Endothelial cell of umbilical vein (primary cell): ENCODE results near the gene ZSWIM6. TPM values are rescaled to one million over a fixed set of nuclear protein-coding genes. Genes with fewer than 3 reads are reported as not detected.

ENCODE experiments used
- BruUV-seq: library from RNA; stranded (reverse); fragments of 400-500 nt; replicated peaks from 2 replicates; lab custom pipeline; 2021; lab: Mats Ljungman, UMichigan
- CTCF ChIA-PET: fragments of 300-600, 350-600 bp; sonication (Branson Sonifier 250); formaldehyde crosslinking; loops from one replicate; lab custom pipeline; 2021; ENCODE audit warnings: antibody characterized with exemption, inconsistent platforms; lab: Charles Lee
- POLR2A ChIA-PET: fragments of 300-600, 350-600 bp; sonication (Branson Sonifier 250); formaldehyde crosslinking; loops from one replicate; lab custom pipeline; 2021; ENCODE audit warnings: antibody characterized with exemption, inconsistent platforms; lab: Charles Lee
- DNase-seq: peaks from one replicate; pipeline ENCODE4 v3.0.0-alpha.2; 2011; ENCODE audit warnings: low read depth, low spot score
- FAIRE-seq: peaks from 2 replicates; lab custom pipeline; 2011; peaks lifted over from hg19 to GRCh38; lab: Jason Lieb, UNC
- H2AFZ ChIP-seq: 2 replicates; pipeline ENCODE4 v1.6.0; 2012; ENCODE audit warnings: low read depth, low read length, control low read depth, inconsistent platforms
- H3K27ac ChIP-seq: 2 replicates; pipeline ENCODE4 v1.5.1; 2011; ENCODE audit warnings: low read depth, mild to moderate bottlenecking, control low read depth, low read length, moderate library complexity; ENCODE audit not compliant: insufficient read depth
- H3K27me3 ChIP-seq, 2 experiments: 2 replicates each; pipeline versions ENCODE4 v1.6.0 to v1.6.1; 2011; ENCODE audit warnings: low read length in 2 of 2, mixed read lengths in 1 of 2; ENCODE audit not compliant: control insufficient read depth in 2 of 2, insufficient read depth in 2 of 2
- H3K36me3 ChIP-seq, 2 experiments: 2 replicates in 1 of 2; 3 replicates in 1 of 2; pipeline ENCODE4 v1.5.1; 2011; ENCODE audit warnings: low read length in 2 of 2, mild to moderate bottlenecking in 1 of 2, moderate library complexity in 1 of 2; ENCODE audit not compliant: control insufficient read depth in 2 of 2, insufficient read depth in 2 of 2; ENCODE audit errors: extremely low read depth in 1 of 2
- H3K4me1 ChIP-seq: 3 replicates; pipeline ENCODE4 v1.5.1; 2011; ENCODE audit warnings: mild to moderate bottlenecking, low read length; ENCODE audit not compliant: control insufficient read depth, insufficient read depth; ENCODE audit errors: extremely low read depth
- H3K4me2 ChIP-seq: 2 replicates; pipeline ENCODE4 v1.6.1; 2011; ENCODE audit warnings: low read length, control low read depth, mixed read lengths; ENCODE audit not compliant: insufficient read depth
- H3K4me3 ChIP-seq, 3 experiments: fragments of 200-600 bp in 1 of 3; sonication (generic), shearing (Covaris generic) in 1 of 3; replicated peaks in 1 of 3; 2 replicates each; pipeline ENCODE4 v1.5.1; 2011 to 2016; ENCODE audit warnings: control low read depth in 3 of 3, low read length in 3 of 3, mild to moderate bottlenecking in 2 of 3, inconsistent platforms in 1 of 3, low read depth in 1 of 3, moderate library complexity in 1 of 3; ENCODE audit not compliant: insufficient read depth in 1 of 3
- H3K79me2 ChIP-seq: 2 replicates; pipeline ENCODE4 v1.6.0; 2012; ENCODE audit warnings: low read length, inconsistent platforms; ENCODE audit not compliant: control insufficient read depth, insufficient read depth
- H3K9ac ChIP-seq: replicated peaks from 2 replicates; pipeline ENCODE3; 2011; ENCODE audit warnings: low read length, control low read depth; ENCODE audit not compliant: insufficient read depth; ENCODE audit errors: extremely low read depth
- H3K9me1 ChIP-seq: replicated peaks from 3 replicates; pipeline ENCODE4 v1.6.0; 2011; ENCODE audit warnings: mild to moderate bottlenecking, low read length; ENCODE audit not compliant: control insufficient read depth, insufficient read depth; ENCODE audit errors: extremely low read depth
- H3K9me3 ChIP-seq: replicated peaks from 2 replicates; pipeline ENCODE4 v1.5.1; 2012; ENCODE audit warnings: low read length, inconsistent platforms; ENCODE audit not compliant: control insufficient read depth, insufficient read depth
- H4K20me1 ChIP-seq: replicated peaks from 2 replicates; pipeline ENCODE3; 2011; ENCODE audit warnings: mild to moderate bottlenecking, low read length; ENCODE audit not compliant: control insufficient read depth, insufficient read depth; ENCODE audit errors: extremely low read depth
- CTCF ChIP-seq, 2 donors: IDR thresholded peaks; 1 replicate in 1 of 2; 2 replicates in 1 of 2; pipeline ENCODE4 v1.5.1; 2011; ENCODE audit warnings: low read length in 2 of 2, mild to moderate bottlenecking in 2 of 2, moderate library complexity in 2 of 2, control low read depth in 1 of 2, inconsistent platforms in 1 of 2, low read depth in 1 of 2; ENCODE audit not compliant: insufficient read depth in 1 of 2; ENCODE audit errors: extremely low read depth in 1 of 2
- EZH2 ChIP-seq: IDR thresholded peaks from 2 replicates; pipeline ENCODE4 v1.6.1; 2012; ENCODE audit warnings: borderline replicate concordance, low read depth, mild to moderate bottlenecking, moderate library complexity, low read length, inconsistent platforms; ENCODE audit not compliant: severe bottlenecking
- FOS ChIP-seq: IDR thresholded peaks from 2 replicates; pipeline ENCODE4 v1.6.1; 2011; ENCODE audit warnings: mild to moderate bottlenecking, low read length, moderate library complexity, borderline replicate concordance; ENCODE audit not compliant: insufficient read depth
- GATA2 ChIP-seq: IDR thresholded peaks from 2 replicates; pipeline ENCODE4 v1.7.0; 2011; ENCODE audit warnings: low read depth, mild to moderate bottlenecking, moderate library complexity, mixed read lengths, low read length; ENCODE audit not compliant: insufficient read length, insufficient read depth
- MYC ChIP-seq: IDR thresholded peaks from one replicate; pipeline ENCODE4 v1.6.1; 2011; ENCODE audit warnings: mild to moderate bottlenecking, low read depth, low read length
- POLR2A ChIP-seq: IDR thresholded peaks from 2 replicates; pipeline ENCODE4 v1.6.1; 2012; ENCODE audit warnings: low read depth, mild to moderate bottlenecking, control low read depth, low read length
- POLR2AphosphoS5 ChIP-seq: IDR thresholded peaks from 2 replicates; pipeline ENCODE4 v1.6.1; 2012; ENCODE audit warnings: low read depth, mild to moderate bottlenecking, control low read depth, low read length, moderate library complexity; ENCODE audit not compliant: insufficient read depth
- dilution Hi-C: fragments of 300-500 bp; cut with MboI; formaldehyde crosslinking; loops from one replicate; pipeline ENCODE4 v1.15.0; 2019; ENCODE audit warnings: low sequenced_read_pairs; ENCODE audit not compliant: extremely low pct_ligation_motif_present
- intact Hi-C: fragments of 100-400 bp; cut with micrococcal nuclease; formaldehyde crosslinking; loops from one replicate; pipeline ENCODE4 v1.10.0; 2022
- polyA plus RNA-seq, 4 experiments: library from polyadenylated mRNA; depleted of rRNA in 3 of 4; stranded (reverse) in 3 of 4; unstranded in 1 of 4; fragments of >200 nt; gene quantifications; 2 replicates each; pipeline versions ENCODE4 v1.2.1 to v1.2.3, GENCODE V29; 2011 to 2012; ENCODE audit warnings: missing spikeins in 1 of 4
- total RNA-seq: library from RNA; stranded (reverse); gene quantifications from 2 replicates; pipeline ENCODE4 v1.2.3, GENCODE V29; 2021

ZSWIM6 gene
- total and polyA plus RNA-seq, 2 donors (not counting 3 experiments of a cell fraction or from before 2014, with no cell fraction given): 14.9 to 25.3 TPM

GRCh38 chr5:61505281-61505680, 173.2 kb downstream of the ZSWIM6 start:
- H3K4me2 ChIP-seq: no peak overlapping the region
- peaks cover 3% of the 10 kb centered on the region for H4K20me1 ChIP-seq
- H3K27ac ChIP-seq: no peak overlapping the region
- H3K27me3 ChIP-seq: no peaks in the 10 kb centered on the region
- no peak overlapping the region for H3K9ac ChIP-seq
- no peaks in the 10 kb centered on the region for H3K36me3 ChIP-seq
- no peak overlapping the region for H2AFZ ChIP-seq
- CTCF ChIA-PET: no interaction called here
- BruUV-seq: no TSS peak
- H3K79me2 ChIP-seq: peaks cover 48% of the 10 kb centered on the region
- POLR2A ChIA-PET: no interaction called here
- no peaks in the 10 kb centered on the region for H3K9me3 ChIP-seq
- DNase-seq (no peak), FAIRE-seq (no peak)
- dilution Hi-C loops: no loop called here
- intact Hi-C loops: no loop called here
- no peaks in the 10 kb centered on the region for H3K9me1 ChIP-seq
- H3K4me3 ChIP-seq: no peak overlapping the region
- TF ChIP-seq CTCF (IDR thresholded peaks at IDR 0.05; ENCODE audit: extremely low read depth in 1 of 2, insufficient read depth in 1 of 2, low read depth in 1 of 2, low read length in 2 of 2): no peak
- TF ChIP-seq MYC: no peak
- TF ChIP-seq POLR2AphosphoS5: no peak
- no peak for TF ChIP-seq GATA2
- TF ChIP-seq POLR2A: no peak
- no peak for TF ChIP-seq EZH2
- no peak for TF ChIP-seq FOS
- H3K4me1 ChIP-seq: no peaks in the 10 kb centered on the region
